ENCODE results near the gene AKAP7.

DNA sequence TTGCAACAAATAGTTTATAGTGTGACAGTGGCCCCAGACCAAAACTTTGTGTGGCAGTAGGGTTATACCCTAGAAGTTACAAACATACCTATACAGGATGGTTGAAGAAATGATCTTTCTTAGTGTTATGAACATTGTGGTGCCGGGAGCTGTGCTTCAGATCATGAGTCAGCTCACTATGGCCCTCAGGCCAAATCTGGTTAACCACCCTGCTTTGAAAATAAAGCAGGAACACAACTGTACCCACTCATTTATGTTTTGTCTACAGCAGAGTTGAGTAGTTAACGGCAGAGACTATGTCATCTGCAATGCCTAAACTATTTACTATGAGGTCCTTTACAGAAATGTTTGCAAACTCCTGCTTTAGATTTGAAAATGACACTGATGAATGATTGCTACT is 24.3 kb downstream of the AKAP7 start:
- TF ChIP-seq ZNF560 (tag by site-specific recombination; IDR thresholded peaks at IDR 0.05; ENCODE audit: borderline replicate concordance) = no peak
- TF ChIP-seq, protein P1, sequence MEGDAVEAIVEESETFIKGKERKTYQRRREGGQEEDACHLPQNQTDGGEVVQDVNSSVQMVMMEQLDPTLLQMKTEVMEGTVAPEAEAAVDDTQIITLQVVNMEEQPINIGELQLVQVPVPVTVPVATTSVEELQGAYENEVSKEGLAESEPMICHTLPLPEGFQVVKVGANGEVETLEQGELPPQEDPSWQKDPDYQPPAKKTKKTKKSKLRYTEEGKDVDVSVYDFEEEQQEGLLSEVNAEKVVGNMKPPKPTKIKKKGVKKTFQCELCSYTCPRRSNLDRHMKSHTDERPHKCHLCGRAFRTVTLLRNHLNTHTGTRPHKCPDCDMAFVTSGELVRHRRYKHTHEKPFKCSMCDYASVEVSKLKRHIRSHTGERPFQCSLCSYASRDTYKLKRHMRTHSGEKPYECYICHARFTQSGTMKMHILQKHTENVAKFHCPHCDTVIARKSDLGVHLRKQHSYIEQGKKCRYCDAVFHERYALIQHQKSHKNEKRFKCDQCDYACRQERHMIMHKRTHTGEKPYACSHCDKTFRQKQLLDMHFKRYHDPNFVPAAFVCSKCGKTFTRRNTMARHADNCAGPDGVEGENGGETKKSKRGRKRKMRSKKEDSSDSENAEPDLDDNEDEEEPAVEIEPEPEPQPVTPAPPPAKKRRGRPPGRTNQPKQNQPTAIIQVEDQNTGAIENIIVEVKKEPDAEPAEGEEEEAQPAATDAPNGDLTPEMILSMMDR (tag by site-specific recombination; IDR thresholded peaks at IDR 0.05) = no peak
- TF ChIP-seq, protein P2, sequence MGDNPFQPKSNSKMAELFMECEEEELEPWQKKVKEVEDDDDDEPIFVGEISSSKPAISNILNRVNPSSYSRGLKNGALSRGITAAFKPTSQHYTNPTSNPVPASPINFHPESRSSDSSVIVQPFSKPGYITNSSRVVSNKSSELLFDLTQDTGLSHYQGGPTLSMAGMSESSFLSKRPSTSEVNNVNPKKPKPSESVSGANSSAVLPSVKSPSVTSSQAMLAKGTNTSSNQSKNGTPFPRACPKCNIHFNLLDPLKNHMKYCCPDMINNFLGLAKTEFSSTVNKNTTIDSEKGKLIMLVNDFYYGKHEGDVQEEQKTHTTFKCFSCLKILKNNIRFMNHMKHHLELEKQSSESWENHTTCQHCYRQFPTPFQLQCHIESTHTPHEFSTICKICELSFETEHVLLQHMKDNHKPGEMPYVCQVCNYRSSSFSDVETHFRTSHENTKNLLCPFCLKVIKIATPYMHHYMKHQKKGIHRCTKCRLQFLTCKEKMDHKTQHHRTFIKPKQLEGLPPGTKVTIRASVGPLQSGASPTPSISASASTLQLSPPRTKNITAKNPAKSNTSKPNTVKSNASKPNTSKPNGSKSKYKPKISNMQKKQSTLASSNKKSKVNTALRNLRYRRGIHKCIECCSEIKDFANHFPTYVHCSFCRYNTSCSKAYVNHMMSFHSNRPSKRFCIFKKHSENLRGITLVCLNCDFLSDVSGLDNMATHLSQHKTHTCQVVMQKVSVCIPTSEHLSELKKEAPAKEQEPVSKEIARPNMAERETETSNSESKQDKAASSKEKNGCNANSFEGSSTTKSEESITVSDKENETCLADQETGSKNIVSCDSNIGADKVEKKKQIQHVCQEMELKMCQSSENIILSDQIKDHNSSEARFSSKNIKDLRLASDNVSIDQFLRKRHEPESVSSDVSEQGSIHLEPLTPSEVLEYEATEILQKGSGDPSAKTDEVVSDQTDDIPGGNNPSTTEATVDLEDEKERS (tag by site-specific recombination; IDR thresholded peaks at IDR 0.05) = no peak
- TF ChIP-seq ZNF174 (tag by site-specific recombination; IDR thresholded peaks at IDR 0.05) = no peak
- TF ChIP-seq, protein P3, sequence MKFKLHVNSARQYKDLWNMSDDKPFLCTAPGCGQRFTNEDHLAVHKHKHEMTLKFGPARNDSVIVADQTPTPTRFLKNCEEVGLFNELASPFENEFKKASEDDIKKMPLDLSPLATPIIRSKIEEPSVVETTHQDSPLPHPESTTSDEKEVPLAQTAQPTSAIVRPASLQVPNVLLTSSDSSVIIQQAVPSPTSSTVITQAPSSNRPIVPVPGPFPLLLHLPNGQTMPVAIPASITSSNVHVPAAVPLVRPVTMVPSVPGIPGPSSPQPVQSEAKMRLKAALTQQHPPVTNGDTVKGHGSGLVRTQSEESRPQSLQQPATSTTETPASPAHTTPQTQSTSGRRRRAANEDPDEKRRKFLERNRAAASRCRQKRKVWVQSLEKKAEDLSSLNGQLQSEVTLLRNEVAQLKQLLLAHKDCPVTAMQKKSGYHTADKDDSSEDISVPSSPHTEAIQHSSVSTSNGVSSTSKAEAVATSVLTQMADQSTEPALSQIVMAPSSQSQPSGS (tag by site-specific recombination; IDR thresholded peaks at IDR 0.05; ENCODE audit: low read depth) = no peak
